CD4-positive, alpha-beta T cell treated with Interleukin-15 for 4 hours (primary cell): ENCODE data around the gene MEG3.

ENCODE experiments used
- DNase-seq: peaks from one replicate; pipeline ENCODE4 v3.0.0-alpha.2; 2020; ENCODE audit warnings: low spot score

MEG3 gene

GRCh38 chr14:100825713-100826331 is at the start of gene MEG3:
MEG3 (plus strand) TSS chr14:100826118.
- no peak for DNase-seq

DNA sequence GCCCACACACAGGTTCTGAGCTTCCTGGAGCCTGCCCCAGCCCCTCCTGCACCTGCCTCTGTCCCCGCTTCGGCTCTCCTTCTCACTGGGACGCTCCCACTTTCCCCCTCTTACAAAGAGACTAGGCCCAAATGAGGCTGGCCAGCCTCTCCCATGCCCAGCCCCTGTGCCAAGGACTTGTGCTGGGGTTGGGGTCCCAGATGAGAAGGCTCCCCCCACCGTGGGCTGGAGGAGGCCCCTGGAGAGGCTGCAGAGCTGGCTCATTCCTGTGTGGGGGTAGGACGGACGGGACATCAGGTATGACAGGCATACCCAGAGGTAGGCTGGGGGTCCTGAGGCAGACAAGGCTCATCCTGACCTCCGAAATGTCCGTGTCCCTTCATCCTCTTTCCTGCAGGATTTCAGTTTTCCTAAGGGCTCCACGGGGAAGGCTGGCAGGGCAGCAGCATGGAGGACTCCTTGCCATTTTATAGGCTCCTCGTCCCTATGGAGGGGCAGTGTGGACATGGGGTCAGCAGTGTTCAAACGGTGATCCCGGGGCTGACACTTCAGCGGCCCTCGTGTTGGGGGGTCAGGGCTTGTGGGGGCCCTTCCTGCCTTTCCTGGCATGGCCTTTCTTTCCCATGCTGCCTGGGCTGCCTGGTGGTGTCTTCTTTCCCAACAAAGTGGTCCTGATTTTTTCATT is 49.1 kb upstream of the MEG3 start:
- DNase-seq, result no peak

DNA sequence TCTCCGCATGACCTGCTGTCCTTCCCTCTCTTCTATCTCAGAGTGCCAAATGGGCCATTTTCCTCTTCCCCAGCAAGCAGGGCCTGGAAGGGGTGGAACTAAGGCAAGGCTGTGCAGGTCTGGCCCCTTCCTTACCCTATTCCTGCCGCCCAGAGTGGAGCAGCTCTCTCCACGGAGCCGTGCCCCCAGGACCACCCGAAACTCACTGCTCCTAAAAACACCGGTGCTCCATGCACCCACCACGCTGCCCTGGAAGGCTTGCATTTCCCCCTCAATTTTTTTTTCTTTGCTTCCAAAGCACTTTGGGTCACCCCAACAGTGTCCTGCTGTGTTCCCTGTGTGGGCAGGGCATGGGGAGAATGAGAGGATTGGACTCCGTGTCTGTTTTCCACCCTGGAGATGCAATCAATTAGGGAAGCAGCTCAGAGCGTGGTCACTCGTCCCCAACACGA is 48.5 kb upstream of the MEG3 start:
- no peak for DNase-seq

DNA sequence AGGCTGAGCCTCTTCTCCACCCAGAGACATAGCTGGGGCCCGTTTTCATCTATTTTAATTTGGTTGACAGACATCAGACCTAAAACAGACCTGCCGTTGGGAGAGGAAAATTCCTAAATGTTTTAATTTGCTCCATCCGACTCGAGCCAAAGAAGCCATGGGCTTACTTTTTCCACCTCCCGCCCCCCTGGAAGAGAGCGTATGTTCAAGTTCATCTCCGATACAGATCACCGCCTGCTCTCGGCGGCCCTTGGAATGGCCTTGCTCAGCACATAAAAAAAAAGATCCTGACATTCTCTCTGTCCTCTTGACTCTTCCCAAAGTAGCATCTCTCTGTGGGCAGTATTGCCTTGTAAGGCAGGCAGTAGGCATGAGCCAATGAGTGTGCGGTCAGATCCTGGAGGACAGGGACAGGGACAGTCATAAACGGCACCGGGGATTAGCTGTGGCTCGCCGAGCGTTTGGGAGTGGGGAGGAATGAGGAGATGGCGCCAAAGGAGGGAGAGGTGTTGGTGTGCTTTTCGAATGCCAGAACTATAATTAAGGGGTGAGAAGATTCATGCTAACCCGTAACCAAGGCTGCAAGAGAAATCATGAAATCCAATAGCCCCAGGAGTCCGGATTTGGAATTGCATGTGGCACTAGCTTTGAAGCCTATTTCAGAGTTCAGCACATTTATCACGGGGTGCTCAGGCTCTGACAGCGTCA is 47.9 kb upstream of the MEG3 start:
- DNase-seq, result no peak

- DNase-seq, result no peak
Measured at GRCh38 chr14:100778526-100778882, 47.4 kb upstream of the MEG3 start.

- DNase-seq, result no peak
Measured at GRCh38 chr14:100778951-100779690, 46.8 kb upstream of the MEG3 start.

DNA sequence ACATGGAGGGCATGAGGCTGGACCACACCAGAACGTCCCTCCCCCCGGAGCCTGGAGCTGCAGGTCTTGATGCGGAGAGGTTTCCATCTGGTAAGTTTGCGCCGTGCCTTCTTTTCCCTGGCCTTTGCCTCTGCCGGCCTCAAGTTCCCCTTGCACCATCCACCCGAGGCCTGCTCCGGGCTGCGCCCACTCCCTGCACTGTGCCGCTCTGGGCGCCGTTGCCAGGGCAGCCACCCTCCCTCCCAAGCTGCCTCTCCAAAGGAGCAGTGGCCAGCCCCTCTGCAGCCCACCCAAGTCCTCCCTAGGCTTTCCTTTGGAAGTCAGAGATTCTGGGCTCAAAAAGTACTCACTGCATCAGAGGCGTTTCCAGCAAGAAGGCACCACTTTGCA is 46.2 kb upstream of the MEG3 start:
- DNase-seq, result no peak

DNA sequence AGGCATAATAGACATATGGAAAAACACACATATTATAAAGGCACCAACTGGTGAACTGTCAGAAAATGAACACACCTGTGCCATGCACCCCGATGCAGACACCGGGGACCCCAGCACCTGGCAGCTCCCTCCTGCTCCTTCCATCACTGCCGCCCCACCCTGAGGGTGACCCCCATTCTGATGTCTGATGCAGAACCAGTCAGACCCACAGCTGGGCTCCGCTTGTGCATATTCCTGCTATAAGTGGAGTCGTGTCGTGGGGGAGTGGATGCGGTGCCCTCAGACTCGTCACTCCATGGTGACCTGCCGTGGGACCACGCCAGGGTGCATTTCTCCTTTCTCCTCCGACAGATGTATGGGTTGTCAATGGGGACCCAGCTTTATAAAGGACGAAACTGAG is 45.7 kb upstream of the MEG3 start:
- DNase-seq, result no peak

GRCh38 chr14:100780646-100781355 is 45.1 kb upstream of the MEG3 start:
- DNase-seq, result no peak

DNA sequence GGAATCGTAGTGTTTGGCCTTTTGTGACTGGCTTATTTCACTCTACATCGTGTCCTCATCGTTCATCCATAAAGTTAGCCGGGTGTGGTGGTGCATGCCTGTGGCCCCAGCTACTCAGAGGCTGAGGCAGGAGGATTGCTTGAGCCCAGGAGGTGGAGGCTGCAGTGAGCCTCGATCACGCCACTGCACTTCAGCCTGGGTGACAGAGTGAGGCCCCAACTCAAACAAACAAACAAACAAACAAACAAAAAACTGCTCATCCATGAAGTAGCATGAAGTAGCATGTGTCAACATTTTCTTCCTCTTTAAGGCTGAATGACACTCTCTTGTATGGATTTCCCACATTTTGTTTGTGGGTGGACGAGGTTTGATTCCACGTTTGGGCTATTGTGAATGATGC is 44.0 kb upstream of the MEG3 start:
- no peak for DNase-seq

- no peak for DNase-seq
Measured at GRCh38 chr14:100782516-100783320, 43.2 kb upstream of the MEG3 start.

DNA sequence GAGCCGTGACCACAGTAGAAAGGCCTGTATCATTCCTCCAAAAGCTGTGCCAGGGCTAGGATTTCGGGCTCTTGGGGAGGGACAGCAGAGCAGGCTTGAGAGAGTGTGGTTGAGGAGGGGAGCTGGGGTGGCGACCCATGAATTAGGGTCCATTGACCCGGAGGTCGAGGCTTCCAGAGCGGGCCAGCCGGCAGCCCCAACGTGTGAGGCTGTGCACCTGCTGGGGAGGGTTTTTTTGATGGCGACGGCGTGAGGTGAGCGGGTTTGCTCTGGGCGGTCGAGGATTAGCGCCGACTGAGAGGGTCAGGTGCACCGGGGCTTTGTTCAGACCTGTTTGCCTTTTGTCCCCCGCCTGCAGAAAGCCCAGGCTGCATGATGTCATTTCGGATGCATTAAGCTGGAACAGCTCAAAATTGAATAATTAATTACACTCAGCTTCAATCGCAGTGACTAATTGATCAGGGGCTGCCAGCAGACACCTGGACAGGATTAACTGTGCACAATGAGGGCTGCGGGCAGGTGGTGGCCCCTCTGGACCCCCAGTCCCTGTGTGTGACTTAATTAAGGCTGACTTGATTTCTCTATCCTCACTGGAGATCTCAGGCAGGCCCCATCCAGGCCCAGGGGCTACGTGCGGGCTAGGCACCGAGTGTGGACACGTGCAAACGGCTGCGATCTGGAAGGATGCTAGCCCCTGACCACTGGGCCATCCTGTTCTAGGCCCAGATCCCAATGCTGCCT is 42.1 kb upstream of the MEG3 start:
- DNase-seq, result no peak

GRCh38 chr14:100784523-100785337 is 41.2 kb upstream of the MEG3 start:
- DNase-seq, result no peak

DNA sequence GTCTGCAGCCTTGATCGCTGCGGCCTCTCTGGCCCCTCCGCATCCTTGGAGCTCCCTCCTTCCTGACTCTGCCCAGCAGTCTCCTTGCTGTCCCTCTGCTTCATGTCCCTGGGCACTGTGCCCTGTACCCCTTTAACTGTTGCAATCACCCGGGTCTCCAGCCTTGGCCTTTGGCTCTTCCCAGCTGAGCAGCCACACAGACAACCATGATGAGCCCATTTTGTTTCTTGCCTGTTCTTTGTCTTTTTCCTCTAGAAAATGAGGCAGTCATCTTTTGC is 40.6 kb upstream of the MEG3 start:
- no peak for DNase-seq

- DNase-seq, result no peak
Measured at GRCh38 chr14:100785626-100786025, 40.3 kb upstream of the MEG3 start.

- no peak for DNase-seq
Measured at GRCh38 chr14:100786131-100786530, 39.8 kb upstream of the MEG3 start.

DNA sequence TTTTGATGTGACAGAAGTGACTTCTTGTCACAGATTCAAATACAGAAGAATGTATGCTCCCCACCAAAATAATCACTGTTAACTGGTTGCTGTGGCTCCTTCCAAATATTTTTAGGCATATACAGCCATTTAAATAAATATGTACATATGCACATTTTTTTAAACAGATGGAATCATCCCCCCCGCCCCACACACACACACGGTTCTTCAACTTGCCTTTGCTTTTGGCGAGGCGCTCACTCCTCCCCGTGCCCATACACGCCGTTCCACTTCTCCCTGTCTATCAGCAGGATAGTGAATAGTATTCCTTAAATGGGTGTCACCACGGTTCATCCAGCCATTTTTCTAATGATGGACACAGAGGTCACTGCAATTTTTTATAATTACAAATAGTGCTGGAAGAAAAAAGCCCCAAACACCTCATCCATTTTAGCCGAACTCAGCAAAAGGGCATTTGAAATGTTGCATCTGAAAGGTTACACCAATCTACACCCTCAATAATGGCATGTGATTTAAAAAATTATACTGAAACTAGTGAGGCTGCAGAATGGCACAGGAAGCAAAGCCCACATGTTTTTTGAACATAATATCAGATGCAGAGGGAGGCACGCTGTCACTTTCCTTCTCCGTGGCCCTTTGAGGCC is 39.2 kb upstream of the MEG3 start:
- no peak for DNase-seq

DNA sequence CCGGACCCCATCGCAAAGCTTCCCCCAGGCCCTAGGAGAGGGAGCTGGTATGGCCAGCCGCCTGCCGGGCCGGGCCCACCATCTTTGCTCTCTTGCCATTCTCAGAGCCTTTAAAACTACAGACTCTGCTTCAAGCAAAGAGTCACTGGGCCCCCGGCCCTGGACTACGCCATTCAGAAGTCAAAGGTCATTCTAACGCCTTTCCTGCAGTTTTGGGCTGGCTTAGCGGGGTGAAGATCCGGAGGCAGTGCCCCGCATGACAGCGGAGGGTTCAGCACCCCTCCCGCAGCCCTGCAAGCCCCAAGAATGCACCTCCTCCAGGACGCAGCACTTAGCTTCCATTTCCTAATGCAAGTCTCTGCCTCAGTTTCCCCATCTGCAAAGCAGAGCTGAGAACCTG is 38.3 kb upstream of the MEG3 start:
- no peak for DNase-seq

DNA sequence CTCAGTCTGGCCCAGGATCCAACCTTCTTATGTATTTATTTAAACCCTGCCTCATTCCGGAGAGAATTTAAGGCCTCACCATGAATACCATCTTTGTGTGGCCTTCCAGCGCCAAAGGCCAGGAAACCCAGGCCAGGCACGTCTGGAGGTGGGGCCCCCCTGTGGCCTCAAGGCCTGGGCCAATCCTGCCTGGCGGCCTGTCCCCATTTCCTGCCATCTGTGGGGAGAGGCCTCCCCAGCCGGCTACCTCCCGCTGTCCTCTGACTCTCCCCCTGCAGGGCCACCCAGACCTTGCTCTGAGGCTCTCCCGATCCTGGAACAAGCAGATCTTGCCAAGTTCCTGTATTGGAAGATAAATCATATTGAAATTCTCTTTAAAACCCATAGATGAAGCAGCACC is 37.4 kb upstream of the MEG3 start:
- no peak for DNase-seq
